ENCODE measurements around the gene MCOLN1. TPM values are rescaled to one million over a fixed set of nuclear protein-coding genes. Genes with fewer than 3 reads are reported as not detected.

MCOLN1 gene
- total RNA-seq, 1 experiment from 2014 or later: 15.7 TPM

- Histone ChIP-seq H3K79me2 (ENCODE audit: insufficient read depth, low read length) (no peaks in the 10 kb centered on the region), H3K4ac (ENCODE audit: low read depth, low read length) (no peak overlapping the region), H3T11ph (ENCODE audit: low read length) (no peak overlapping the region), H3K27ac (ENCODE audit: insufficient read length, low read depth, low read length) (no peak overlapping the region), H3K4me2 (ENCODE audit: insufficient read depth, insufficient read length, low read length) (peak overlapping the region; percentile 85), H4K91ac (ENCODE audit: insufficient read length, low read depth, low read length) (no peak overlapping the region), H3K27me3 (ENCODE audit: insufficient read depth, low read length) (peaks cover 3% of the 10 kb centered on the region; the same call in 1 of the 2 replicates), H3K23me2 (ENCODE audit: insufficient read length, low read depth, low read length, poor library complexity, severe bottlenecking) (peaks cover 10% of the 10 kb centered on the region), H2BK12ac (ENCODE audit: insufficient read length, low read depth, low read length) (no peak overlapping the region), H2BK15ac (ENCODE audit: low read depth, low read length) (no peak overlapping the region), H4K8ac (replicated peaks; ENCODE audit: insufficient read length, low read depth, low read length) (no peak overlapping the region), H2AFZ (ENCODE audit: low read length) (no peak overlapping the region), H3K14ac (ENCODE audit: insufficient read depth, low read length) (no peak overlapping the region), H3K23ac (ENCODE audit: insufficient read length, low read depth, low read length) (no peak overlapping the region), H2AK5ac (ENCODE audit: insufficient read length, low read length) (no peak overlapping the region), H3K9me3 (ENCODE audit: control insufficient read depth, low read depth, low read length) (no peaks in the 10 kb centered on the region), H2BK120ac (ENCODE audit: low read depth, low read length, poor library complexity, severe bottlenecking) (no peak overlapping the region), H2BK20ac (ENCODE audit: low read depth, low read length, poor library complexity, severe bottlenecking) (no peak overlapping the region), H4K5ac (ENCODE audit: insufficient read length, low read depth, low read length) (no peak overlapping the region), H3K4me1 (ENCODE audit: insufficient read depth, low read length) (no peaks in the 10 kb centered on the region; the same call in 1 of the 2 replicates), H2BK5ac (ENCODE audit: insufficient read length, low read length) (no peak overlapping the region), H3K18ac (ENCODE audit: insufficient read length, low read depth, low read length) (no peak overlapping the region), H3K79me1 (ENCODE audit: insufficient read depth, low read depth, low read length, poor library complexity, severe bottlenecking) (no peaks in the 10 kb centered on the region), H4K20me1 (ENCODE audit: control insufficient read depth, insufficient read depth, insufficient read length) (no peaks in the 10 kb centered on the region), H3K56ac (ENCODE audit: insufficient read length, low read depth, low read length) (no peak overlapping the region), H3K9ac (ENCODE audit: extremely low read depth, insufficient read length, low read length) (no peak overlapping the region)
- H3K27ac Mint-ChIP-seq: no peak overlapping the region
- H3K4me3 Mint-ChIP-seq: peak overlapping the region; percentile 51 to 74
- TF ChIP-seq CTCF (conservative IDR thresholded peaks at IDR 0.05): no peak
- no peaks in the 10 kb centered on the region for H3K36me3 Mint-ChIP-seq (ENCODE audit: insufficient read depth in 1 of 3, low read depth in 3 of 3)
- DNase-seq: peak; percentile 60
- no CpG with 5 or more reads among the region's 19 CpGs for WGBS (ENCODE audit: extremely low coverage, insufficient read length, low lambda C conversion rate)
- H3K9me3 Mint-ChIP-seq: peaks cover 0 to 3% of the 10 kb centered on the region in 2 experiments; a peak in 1 of 5 replicates
- H3K27me3 Mint-ChIP-seq (ENCODE audit: low read depth): peaks cover 49% of the 10 kb centered on the region
- peaks cover 18 to 28% of the 10 kb centered on the region in 2 experiments for H3K4me1 Mint-ChIP-seq
Observed at GRCh38 chr19:7505288-7505681, 17.1 kb upstream of the MCOLN1 start.

All from H9 (cell line).